ENCODE data around the gene TOP2B. TPM values are rescaled to one million over a fixed set of nuclear protein-coding genes. Genes with fewer than 3 reads are reported as not detected.

TOP2B gene
- total RNA-seq, 1 experiment from 2014 or later: 181 TPM

DNA sequence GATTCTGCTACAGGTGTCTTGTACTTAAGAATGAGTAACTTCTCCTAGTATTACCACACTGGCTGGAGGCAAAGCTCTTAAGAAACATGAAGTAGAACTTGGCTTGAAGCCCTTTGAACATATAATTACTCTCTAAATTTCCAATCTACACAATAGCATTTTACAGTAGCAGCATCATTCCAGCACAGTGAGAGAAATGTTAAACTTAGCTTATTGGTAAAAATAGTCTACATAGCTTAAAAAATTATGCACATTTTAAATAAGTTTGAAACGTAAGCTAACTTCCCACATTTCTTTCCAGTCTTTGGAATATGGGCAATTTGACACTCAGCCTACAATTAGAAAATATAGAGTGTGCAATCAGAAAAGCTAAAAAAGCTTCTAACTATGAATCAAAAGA lies 32.8 kb upstream of the TOP2B start:
- Mint-ChIP-seq H3K4me1 (no peaks in the 10 kb centered on the region), H3K9me3 (no peaks in the 10 kb centered on the region), H3K4me3 (no peak overlapping the region), H3K27me3 (ENCODE audit: low read depth) (no peaks in the 10 kb centered on the region), H3K27ac (no peak overlapping the region), H3K36me3 (ENCODE audit: insufficient read depth in 1 of 3, low read depth in 3 of 3) (no peaks in the 10 kb centered on the region)
- no peaks in the 10 kb centered on the region for H3K79me2 ChIP-seq (ENCODE audit: insufficient read depth, low read length)
- TF ChIP-seq, protein P1, sequence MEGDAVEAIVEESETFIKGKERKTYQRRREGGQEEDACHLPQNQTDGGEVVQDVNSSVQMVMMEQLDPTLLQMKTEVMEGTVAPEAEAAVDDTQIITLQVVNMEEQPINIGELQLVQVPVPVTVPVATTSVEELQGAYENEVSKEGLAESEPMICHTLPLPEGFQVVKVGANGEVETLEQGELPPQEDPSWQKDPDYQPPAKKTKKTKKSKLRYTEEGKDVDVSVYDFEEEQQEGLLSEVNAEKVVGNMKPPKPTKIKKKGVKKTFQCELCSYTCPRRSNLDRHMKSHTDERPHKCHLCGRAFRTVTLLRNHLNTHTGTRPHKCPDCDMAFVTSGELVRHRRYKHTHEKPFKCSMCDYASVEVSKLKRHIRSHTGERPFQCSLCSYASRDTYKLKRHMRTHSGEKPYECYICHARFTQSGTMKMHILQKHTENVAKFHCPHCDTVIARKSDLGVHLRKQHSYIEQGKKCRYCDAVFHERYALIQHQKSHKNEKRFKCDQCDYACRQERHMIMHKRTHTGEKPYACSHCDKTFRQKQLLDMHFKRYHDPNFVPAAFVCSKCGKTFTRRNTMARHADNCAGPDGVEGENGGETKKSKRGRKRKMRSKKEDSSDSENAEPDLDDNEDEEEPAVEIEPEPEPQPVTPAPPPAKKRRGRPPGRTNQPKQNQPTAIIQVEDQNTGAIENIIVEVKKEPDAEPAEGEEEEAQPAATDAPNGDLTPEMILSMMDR (conservative IDR thresholded peaks at IDR 0.05): no peak
- H2BK12ac ChIP-seq (ENCODE audit: insufficient read length, low read depth, low read length): no peak overlapping the region
- no peaks in the 10 kb centered on the region for H3K23me2 ChIP-seq (ENCODE audit: insufficient read length, low read depth, low read length, poor library complexity, severe bottlenecking)
- H2BK5ac ChIP-seq (ENCODE audit: insufficient read length, low read length): no peak overlapping the region
- DNase-seq: no peak
- no peaks in the 10 kb centered on the region for H3K27me3 ChIP-seq (ENCODE audit: insufficient read depth, low read length)
- no peak overlapping the region for H3K18ac ChIP-seq (ENCODE audit: insufficient read length, low read depth, low read length)
- no peak overlapping the region for H3K56ac ChIP-seq (ENCODE audit: insufficient read length, low read depth, low read length)
- H2BK20ac ChIP-seq (ENCODE audit: low read depth, low read length, poor library complexity, severe bottlenecking): no peak overlapping the region
- H3K27ac ChIP-seq (ENCODE audit: insufficient read length, low read depth, low read length): no peak overlapping the region
- H3K4me1 ChIP-seq (ENCODE audit: insufficient read depth, low read length): no peaks in the 10 kb centered on the region
- H3K9ac ChIP-seq (ENCODE audit: extremely low read depth, insufficient read length, low read length): no peak overlapping the region
- H3K14ac ChIP-seq (ENCODE audit: insufficient read depth, low read length): no peak overlapping the region
- no peak overlapping the region for H3K4me2 ChIP-seq (ENCODE audit: insufficient read depth, insufficient read length, low read length)
- H4K91ac ChIP-seq (ENCODE audit: insufficient read length, low read depth, low read length): no peak overlapping the region
- no peak overlapping the region for H2BK15ac ChIP-seq (ENCODE audit: low read depth, low read length)
- no peak overlapping the region for H4K5ac ChIP-seq (ENCODE audit: insufficient read length, low read depth, low read length)
- no peak overlapping the region for H3K4ac ChIP-seq (ENCODE audit: low read depth, low read length)
- no peaks in the 10 kb centered on the region for H4K20me1 ChIP-seq (ENCODE audit: control insufficient read depth, insufficient read depth, insufficient read length)
- H2AK5ac ChIP-seq (ENCODE audit: insufficient read length, low read length): no peak overlapping the region
- no peak overlapping the region for H2BK120ac ChIP-seq (ENCODE audit: low read depth, low read length, poor library complexity, severe bottlenecking)
- H2AFZ ChIP-seq (ENCODE audit: low read length): no peak overlapping the region
- H3K9me3 ChIP-seq (ENCODE audit: control insufficient read depth, low read depth, low read length): no peaks in the 10 kb centered on the region
- H3T11ph ChIP-seq (ENCODE audit: low read length): no peak overlapping the region
- no peaks in the 10 kb centered on the region for H3K79me1 ChIP-seq (ENCODE audit: insufficient read depth, low read depth, low read length, poor library complexity, severe bottlenecking)
- whole genome bisulfite sequencing (ENCODE audit: extremely low coverage, insufficient read length, low lambda C conversion rate): no CpG with 5 or more reads among the region's 1 CpG
- H4K8ac ChIP-seq (replicated peaks; ENCODE audit: insufficient read length, low read depth, low read length): no peak overlapping the region
- no peak overlapping the region for H3K23ac ChIP-seq (ENCODE audit: insufficient read length, low read depth, low read length)
